HepG2 (cell line): ENCODE results near the gene DNAJB6. TPM values are rescaled to one million over a fixed set of nuclear protein-coding genes. Genes with fewer than 3 reads are reported as not detected.

ENCODE experiments used
- ATAC-seq: fragments of 200-7000 bp; cut with Tn5 transposase; 3 replicates; pipeline ENCODE4 v1.9.1; 2020; ENCODE audit warnings: mild to moderate bottlenecking, moderate library complexity
- BruUV-seq: library from RNA; stranded (reverse); fragments of 400-500 nt; replicated peaks from 2 replicates; lab custom pipeline; 2021; lab: Mats Ljungman, UMichigan
- CTCF ChIA-PET: fragments of 300-600 bp; formaldehyde crosslinking; extraction: SDS; loops from one replicate; lab custom pipeline; 2021; ENCODE audit warnings: low total read pairs, inconsistent platforms, low intra/inter-chr PET ratio; lab: Yijun Ruan, JAX
- POLR2A ChIA-PET: fragments of 350-600 bp; sonication (Branson Sonifier 250); formaldehyde crosslinking; loops from one replicate; lab custom pipeline; 2020; ENCODE audit warnings: antibody characterized with exemption, inconsistent platforms; lab: Yijun Ruan, JAX
- DNase-seq: peaks from one replicate; pipeline ENCODE4 v3.0.0-alpha.2; 2015; ENCODE audit warnings: low spot score
- FAIRE-seq: peaks from 3 replicates; lab custom pipeline; 2011; peaks lifted over from hg19 to GRCh38; lab: Jason Lieb, UNC
- H2AFZ ChIP-seq: one replicate; pipeline ENCODE4 v1.6.1; 2011; ENCODE audit warnings: low read length, inconsistent platforms
- H3K27ac ChIP-seq: fragments of 300-600 bp; 3 replicates; pipeline ENCODE4 v1.8.0; 2011; ENCODE audit warnings: mixed run types, mild to moderate bottlenecking, mixed read lengths, low read length, inconsistent platforms; ENCODE audit not compliant: insufficient read depth; ENCODE audit errors: extremely low read length
- H3K27me3 ChIP-seq, 2 experiments: fragments of 200-600 bp in 1 of 2; 2 replicates in 1 of 2; 3 replicates in 1 of 2; pipeline versions ENCODE4 v1.6.0 to v1.8.0; 2011; ENCODE audit warnings: low read length in 2 of 2, mild to moderate bottlenecking in 2 of 2, moderate library complexity in 2 of 2, inconsistent platforms in 1 of 2; ENCODE audit not compliant: insufficient read depth in 2 of 2, control insufficient read depth in 1 of 2
- H3K36me3 ChIP-seq, 2 experiments: fragments of 200-600 bp in 1 of 2; replicated peaks in 1 of 2; 2 replicates in 1 of 2; 3 replicates in 1 of 2; pipeline versions ENCODE4 v1.5.1 to v1.8.0; 2011; ENCODE audit warnings: low read length in 2 of 2, inconsistent platforms in 1 of 2; ENCODE audit not compliant: insufficient read depth in 2 of 2, control insufficient read depth in 1 of 2
- H3K4me1 ChIP-seq: 2 replicates; pipeline ENCODE4 v1.5.1; 2012; ENCODE audit warnings: low read length, inconsistent platforms; ENCODE audit not compliant: insufficient read depth
- H3K4me2 ChIP-seq: 2 replicates; pipeline ENCODE4 v1.6.0; 2011; ENCODE audit warnings: low read depth, low read length, inconsistent platforms
- H3K4me3 ChIP-seq, 3 experiments: fragments of 200-600 bp in 1 of 3; sonication (generic), shearing (Covaris generic) in 1 of 3; replicated peaks in 1 of 3; 2 replicates each; pipeline ENCODE4 v1.5.1; 2011 to 2016; ENCODE audit warnings: low read length in 3 of 3, inconsistent platforms in 2 of 3, low read depth in 2 of 3, mild to moderate bottlenecking in 2 of 3, control low read depth in 1 of 3, mixed read lengths in 1 of 3; ENCODE audit not compliant: insufficient read depth in 1 of 3
- H3K79me2 ChIP-seq: one replicate; pipeline ENCODE4 v1.6.1; 2011; ENCODE audit warnings: low read length, inconsistent platforms; ENCODE audit not compliant: insufficient read depth
- H3K9ac ChIP-seq: 2 replicates; pipeline ENCODE4 v1.6.0; 2011; ENCODE audit warnings: mild to moderate bottlenecking, low read depth, low read length, inconsistent platforms; ENCODE audit not compliant: insufficient read depth
- H3K9me3 ChIP-seq: 2 replicates; pipeline ENCODE4 v1.5.1; 2012; ENCODE audit warnings: mild to moderate bottlenecking, low read length
- H4K20me1 ChIP-seq: 2 replicates; pipeline ENCODE4 v1.6.0; 2011; ENCODE audit warnings: inconsistent platforms, mild to moderate bottlenecking, low read length, moderate library complexity; ENCODE audit not compliant: insufficient read depth
- CBX1 ChIP-seq: IDR thresholded peaks from one replicate; pipeline ENCODE4 v1.6.1; 2016; ENCODE audit warnings: antibody characterized with exemption, low read depth
- EHMT2 ChIP-seq: fragments of 200-600 bp; sonication (generic); IDR thresholded peaks from 2 replicates; pipeline ENCODE4 v1.7.0; 2017; ENCODE audit warnings: antibody characterized with exemption, low read depth, low read length, borderline replicate concordance
- GFI1 ChIP-seq: sonication (generic); formaldehyde crosslinking; IDR thresholded peaks from 2 replicates; pipeline ENCODE4 v1.5.0; 2020; ENCODE audit warnings: missing genetic modification reagents, mild to moderate bottlenecking, borderline replicate concordance
- HNF4A ChIP-seq: sonication (generic); formaldehyde crosslinking; IDR thresholded peaks from 2 replicates; pipeline ENCODE4 v1.4.0; 2020; ENCODE audit warnings: missing genetic modification reagents
- IRF1 ChIP-seq: sonication (generic); formaldehyde crosslinking; IDR thresholded peaks from 2 replicates; pipeline ENCODE4 v1.4.0; 2020; ENCODE audit warnings: low read depth, mild to moderate bottlenecking, missing genetic modification reagents
- KDM5A ChIP-seq: fragments of 200-600 bp; sonication (generic); IDR thresholded peaks from 2 replicates; pipeline ENCODE4 v1.7.0; 2018; ENCODE audit warnings: antibody characterized with exemption, mild to moderate bottlenecking, low read length, borderline replicate concordance
- MAF1 ChIP-seq: sonication (generic); formaldehyde crosslinking; IDR thresholded peaks from 2 replicates; pipeline ENCODE4 v1.5.0; 2020; ENCODE audit warnings: missing genetic modification reagents, borderline replicate concordance
- MTA3 ChIP-seq: sonication (generic); formaldehyde crosslinking; IDR thresholded peaks from 2 replicates; pipeline ENCODE4 v1.4.0; 2020; ENCODE audit warnings: missing genetic modification reagents
- NBN ChIP-seq: fragments of 450-650 bp; conservative IDR thresholded peaks from 2 replicates; pipeline ENCODE4 v1.6.1; 2017
- NCOR1 ChIP-seq: fragments of 200-600 bp; sonication (generic); IDR thresholded peaks from 2 replicates; pipeline ENCODE4 v1.7.0; 2017; ENCODE audit warnings: antibody characterized with exemption, low read length, borderline replicate concordance
- PHF20 ChIP-seq: sonication (generic); formaldehyde crosslinking; IDR thresholded peaks from 2 replicates; pipeline ENCODE4 v1.5.0; 2020; ENCODE audit warnings: mild to moderate bottlenecking, missing genetic modification reagents
- POLR2AphosphoS5 ChIP-seq: IDR thresholded peaks from 2 replicates; pipeline ENCODE4 v1.6.1; 2012; ENCODE audit warnings: low read depth, low read length
- RXRA ChIP-seq: sonication (generic); formaldehyde crosslinking; IDR thresholded peaks from 2 replicates; pipeline ENCODE4 v1.5.1; 2020; ENCODE audit warnings: missing genetic modification reagents
- TGIF2 ChIP-seq: IDR thresholded peaks from 2 replicates; pipeline ENCODE4 v1.6.1; 2016; ENCODE audit warnings: control low read depth, missing compliant biosample characterization
- ZBTB46 ChIP-seq: sonication (generic); formaldehyde crosslinking; IDR thresholded peaks from 2 replicates; pipeline ENCODE4 v1.4.0; 2020; ENCODE audit warnings: mild to moderate bottlenecking, missing genetic modification reagents, borderline replicate concordance
- ZNF224 ChIP-seq: sonication (generic); formaldehyde crosslinking; IDR thresholded peaks from 2 replicates; pipeline ENCODE4 v1.5.0; 2020; ENCODE audit warnings: mild to moderate bottlenecking, missing genetic modification reagents
- ZNF33B ChIP-seq: sonication (generic); formaldehyde crosslinking; IDR thresholded peaks from 2 replicates; pipeline ENCODE4 v1.5.1; 2020; ENCODE audit warnings: mild to moderate bottlenecking, missing genetic modification reagents
- ZNF343 ChIP-seq: sonication (generic); formaldehyde crosslinking; IDR thresholded peaks from 2 replicates; pipeline ENCODE4 v1.4.0; 2020; ENCODE audit warnings: mild to moderate bottlenecking, missing genetic modification reagents
- ZNF441 ChIP-seq: sonication (generic); formaldehyde crosslinking; IDR thresholded peaks from 2 replicates; pipeline ENCODE4 v1.7.0; 2021; ENCODE audit warnings: missing genetic modification reagents, borderline replicate concordance
- ZNF510 ChIP-seq: sonication (generic); formaldehyde crosslinking; IDR thresholded peaks from 2 replicates; pipeline ENCODE4 v1.4.0; 2020; ENCODE audit warnings: low read depth, mild to moderate bottlenecking, missing genetic modification reagents
- ZNF562 ChIP-seq: sonication (generic); formaldehyde crosslinking; IDR thresholded peaks from 2 replicates; pipeline ENCODE4 v1.8.0; 2022; ENCODE audit warnings: missing genetic modification reagents, borderline replicate concordance
- ZNF589 ChIP-seq: sonication (generic); formaldehyde crosslinking; conservative IDR thresholded peaks from 2 replicates; pipeline ENCODE4 v1.8.0; 2022; ENCODE audit warnings: mild to moderate bottlenecking, moderate library complexity, missing genetic modification reagents
- ZNF788 ChIP-seq: sonication (generic); formaldehyde crosslinking; IDR thresholded peaks from 2 replicates; pipeline ENCODE4 v1.5.0; 2020; ENCODE audit warnings: mild to moderate bottlenecking, missing genetic modification reagents, borderline replicate concordance
- WGBS: methylation state at CpG from one replicate; pipeline ENCODE4 v1.1.6; 2017; ENCODE audit warnings: low lambda C conversion rate; 5-methylcytosine and 5-hydroxymethylcytosine counted together
- in situ Hi-C: cut with HindIII; loops from 2 replicates; pipeline ENCODE4 v1.10.0; 2017; ENCODE audit warnings: low pct_unique_long_range_greater_than_20kb; ENCODE audit not compliant: extremely low pct_ligation_motif_present
- intact Hi-C: fragments of 100-400 bp; cut with micrococcal nuclease; formaldehyde crosslinking; loops from one replicate; pipeline ENCODE4 v1.10.0; 2022; ENCODE audit not compliant: unreplicated experiment
- polyA plus RNA-seq, 8 experiments: library from polyadenylated mRNA; depleted of rRNA in 3 of 8; stranded (reverse) in 7 of 8; unstranded in 1 of 8; fragments of >200 nt; fragmentation: Illumina TruSeq in 4 of 8; extraction: Trizol in 4 of 8; gene quantifications; 2 replicates each; pipeline versions ENCODE4 v1.2.1 to v1.2.3, GENCODE V29; 2011 to 2016; ENCODE audit warnings: low read depth in 4 of 8, missing spikeins in 1 of 8, mixed read lengths in 1 of 8; ENCODE audit not compliant: insufficient read depth in 1 of 8
- total RNA-seq, 5 experiments: library from RNA; depleted of rRNA; stranded (reverse); fragments of >200 nt; fragmentation: Illumina TruSeq; extraction: Trizol; gene quantifications; 2 replicates each; pipeline ENCODE4 v1.2.3, GENCODE V29; 2016; ENCODE audit warnings: low read depth in 1 of 5

Gene DNAJB6
- total and polyA plus RNA-seq, 2 of the 13 experiments (the other 11 are each of a cell fraction or from before 2014, with no cell fraction given), result 29.9 to 53.9 TPM

GRCh38 chr7:157425137-157425731 is 88.4 kb downstream of the DNAJB6 start (continued):
- TF ChIP-seq IRF1 (CRISPR knock-in tag) (no peak), ZNF788 (no peak), GFI1 (no peak), EHMT2 (no peak)

GRCh38 chr7:157425761-157426160 is 89.0 kb downstream of the DNAJB6 start:
- H3K27ac ChIP-seq, result no peak overlapping the region
- no peaks in the 10 kb centered on the region for H3K36me3 ChIP-seq
- intact Hi-C loops (no loop called here), in situ Hi-C loops (loop anchor here (10.0 kb wide), 1 partner anchor 449 kb away; no protein-coding TSS in a partner anchor)
- POLR2A ChIA-PET, result no interaction called here
- H3K4me2 ChIP-seq, result 0 out of 2 replicates have a peak overlapping the region, but pooled peaks have one; percentile 29
- H3K4me1 ChIP-seq, result peaks cover 11% of the 10 kb centered on the region
- ATAC-seq, result peak; percentile 2; the same call in 2 of the 3 replicates
- H3K4me3 ChIP-seq, result peak overlapping the region in 1 of 3 experiments; percentile 43; a peak in 1 of 6 replicates
- H3K79me2 ChIP-seq, result no peaks in the 10 kb centered on the region
- H3K9ac ChIP-seq, result no peak overlapping the region
- no peak for DNase-seq
- CTCF ChIA-PET, result no interaction called here
- no peak overlapping the region for H2AFZ ChIP-seq
- WGBS, result 74% methylated on average over 12 of the region's 19 CpGs
- no peaks in the 10 kb centered on the region for H3K9me3 ChIP-seq
- FAIRE-seq, result no peak
- 0 out of 5 replicates have a peak, but pooled peaks cover 1 to 2% of the 10 kb centered on the region in 2 experiments for H3K27me3 ChIP-seq
- BruUV-seq, result no TSS peak
- H4K20me1 ChIP-seq, result no peaks in the 10 kb centered on the region
- TF ChIP-seq NCOR1 (no peak), HNF4A (CRISPR knock-in tag) (no peak), ZNF589 (CRISPR knock-in tag) (no peak), MAF1 (no peak), MTA3 (CRISPR knock-in tag) (no peak), ZNF224 (no peak), KDM5A (no peak), ZBTB46 (CRISPR knock-in tag) (no peak), PHF20 (CRISPR knock-in tag) (no peak), ZNF343 (no peak), ZNF510 (no peak), ZNF562 (CRISPR knock-in tag) (no peak), RXRA (CRISPR knock-in tag) (no peak), ZNF441 (CRISPR knock-in tag) (no peak), CBX1 (no peak), POLR2AphosphoS5 (no peak), ZNF33B (no peak), NBN (no peak), TGIF2 (CRISPR knock-in tag) (no peak)
